NOMO-1 (cell line): Measurements from ENCODE around the gene DIAPH2.

Experiments
- DNase-seq, 2 experiments: peaks; one replicate each; lab custom pipeline; 2025; ENCODE audit not compliant: unreplicated experiment in 2 of 2; lab: John Stamatoyannopoulos, UW

The DIAPH2 gene

GRCh38 chrX:97132664-97133415 is 448.2 kb downstream of the DIAPH2 start:
- no peak for DNase-seq

- DNase-seq, result no peak
These were observed 461.3 kb downstream of the DIAPH2 start for GRCh38 chrX:97145934-97146333.

GRCh38 chrX:97155816-97156215 is 471.2 kb downstream of the DIAPH2 start:
- no peak for DNase-seq

GRCh38 chrX:97158269-97158668 is 473.6 kb downstream of the DIAPH2 start:
- no peak for DNase-seq

GRCh38 chrX:97159916-97160800 is 475.5 kb downstream of the DIAPH2 start:
- DNase-seq, result no peak

GRCh38 chrX:97167333-97167732 is 482.7 kb downstream of the DIAPH2 start:
- no peak for DNase-seq

GRCh38 chrX:97168646-97169045 is 484.0 kb downstream of the DIAPH2 start:
- DNase-seq, result no peak

- DNase-seq, result no peak
These were observed 490.5 kb downstream of the DIAPH2 start for GRCh38 chrX:97175147-97175546.

- DNase-seq, result no peak
These were observed 505.0 kb downstream of the DIAPH2 start for GRCh38 chrX:97189668-97190067.

- no peak for DNase-seq
These were observed 514.9 kb downstream of the DIAPH2 start for GRCh38 chrX:97199501-97199900.

GRCh38 chrX:97200454-97200853 is 515.8 kb downstream of the DIAPH2 start:
- DNase-seq, result no peak

- DNase-seq, result no peak
These were observed 525.9 kb downstream of the DIAPH2 start for GRCh38 chrX:97210501-97210900.

GRCh38 chrX:97211070-97211469 is 526.4 kb downstream of the DIAPH2 start:
- no peak for DNase-seq

- no peak for DNase-seq
These were observed 530.5 kb downstream of the DIAPH2 start for GRCh38 chrX:97215186-97215585.

- DNase-seq, result no peak
These were observed 539.5 kb downstream of the DIAPH2 start for GRCh38 chrX:97224148-97224547.

GRCh38 chrX:97229318-97229717 is 544.7 kb downstream of the DIAPH2 start:
- no peak for DNase-seq

GRCh38 chrX:97230948-97231347 is 546.3 kb downstream of the DIAPH2 start:
- DNase-seq, result no peak

- DNase-seq, result no peak
These were observed 549.9 kb downstream of the DIAPH2 start for GRCh38 chrX:97234471-97235081.

GRCh38 chrX:97238632-97239031 is 554.0 kb downstream of the DIAPH2 start:
- DNase-seq, result no peak

- no peak for DNase-seq
These were observed 567.5 kb downstream of the DIAPH2 start for GRCh38 chrX:97252111-97252510.

- no peak for DNase-seq
These were observed 576.0 kb downstream of the DIAPH2 start for GRCh38 chrX:97260679-97261078.
